Thyroid gland (tissue), 4 donors: Measurements from ENCODE around the gene RPS26. TPM values are rescaled to one million over a fixed set of nuclear protein-coding genes. Genes with fewer than 3 reads are reported as not detected.

Experiments used
- DNase-seq, 2 donors: peaks; one replicate each; pipeline ENCODE4 v3.0.0-alpha.2; 2019
- H3K27ac ChIP-seq, 3 donors: fragments of 200-600 bp; sonication (generic); 1 replicate in 2 of 3; 2 replicates in 1 of 3; pipeline ENCODE4 v1.5.1; 2016 to 2019; ENCODE audit warnings: mild to moderate bottlenecking in 1 of 3, moderate library complexity in 1 of 3
- H3K27me3 ChIP-seq: fragments of 200-600 bp; sonication (generic); one replicate; pipeline ENCODE4 v1.5.1; 2019
- H3K36me3 ChIP-seq, 2 donors: fragments of 200-600 bp; sonication (generic); one replicate each; pipeline ENCODE4 v1.5.1; 2016 to 2019
- H3K4me1 ChIP-seq, 2 donors: fragments of 200-600 bp; sonication (generic); one replicate each; pipeline ENCODE4 v1.5.1; 2017 to 2019
- H3K4me3 ChIP-seq, 3 donors: fragments of 200-600 bp; sonication (generic); replicated peaks in 1 of 3; 1 replicate in 2 of 3; 2 replicates in 1 of 3; pipeline ENCODE4 v1.5.1; 2016; ENCODE audit warnings: mild to moderate bottlenecking in 1 of 3
- H3K9me3 ChIP-seq: fragments of 200-600 bp; sonication (generic); one replicate; pipeline ENCODE4 v1.5.1; 2017
- POLR2A ChIP-seq, 2 donors: fragments of 450-650 bp; IDR thresholded peaks; one replicate each; pipeline ENCODE4 v1.6.1; 2017; ENCODE audit warnings: antibody characterized with exemption in 2 of 2, mild to moderate bottlenecking in 2 of 2, moderate library complexity in 1 of 2
- WGBS, 2 donors: methylation state at CpG; one replicate each; pipeline ENCODE4 v1.1.5; 2017; 5-methylcytosine and 5-hydroxymethylcytosine counted together
- intact Hi-C: fragments of 100-400 bp; cut with DNase I; formaldehyde crosslinking; loops from one replicate; pipeline ENCODE4 v1.15.1; 2023
- total RNA-seq, 4 donors: library from RNA; depleted of rRNA; stranded (reverse); fragments of >200 nt; gene quantifications; one replicate each; pipeline ENCODE4 v1.2.3, GENCODE V29; 2016
- TF ChIP-seq, protein P1 (sequence below), 6 experiments: fragments of 200-600 bp in 3 of 6; fragments of 450-650 bp in 3 of 6; sonication (generic) in 3 of 6; IDR thresholded peaks; one replicate each; pipeline ENCODE4 v1.5.1; 2016 to 2019; ENCODE audit warnings: antibody characterized with exemption in 6 of 6, mild to moderate bottlenecking in 2 of 6, inconsistent platforms in 1 of 6, moderate library complexity in 1 of 6

Gene RPS26
- total RNA-seq, 4 donors from 2014 or later, result 81.4 to 1,193 (median 632) TPM

GRCh38 chr12:56082382-56082781 is 40.7 kb downstream of the RPS26 start:
- TF ChIP-seq, protein P1, sequence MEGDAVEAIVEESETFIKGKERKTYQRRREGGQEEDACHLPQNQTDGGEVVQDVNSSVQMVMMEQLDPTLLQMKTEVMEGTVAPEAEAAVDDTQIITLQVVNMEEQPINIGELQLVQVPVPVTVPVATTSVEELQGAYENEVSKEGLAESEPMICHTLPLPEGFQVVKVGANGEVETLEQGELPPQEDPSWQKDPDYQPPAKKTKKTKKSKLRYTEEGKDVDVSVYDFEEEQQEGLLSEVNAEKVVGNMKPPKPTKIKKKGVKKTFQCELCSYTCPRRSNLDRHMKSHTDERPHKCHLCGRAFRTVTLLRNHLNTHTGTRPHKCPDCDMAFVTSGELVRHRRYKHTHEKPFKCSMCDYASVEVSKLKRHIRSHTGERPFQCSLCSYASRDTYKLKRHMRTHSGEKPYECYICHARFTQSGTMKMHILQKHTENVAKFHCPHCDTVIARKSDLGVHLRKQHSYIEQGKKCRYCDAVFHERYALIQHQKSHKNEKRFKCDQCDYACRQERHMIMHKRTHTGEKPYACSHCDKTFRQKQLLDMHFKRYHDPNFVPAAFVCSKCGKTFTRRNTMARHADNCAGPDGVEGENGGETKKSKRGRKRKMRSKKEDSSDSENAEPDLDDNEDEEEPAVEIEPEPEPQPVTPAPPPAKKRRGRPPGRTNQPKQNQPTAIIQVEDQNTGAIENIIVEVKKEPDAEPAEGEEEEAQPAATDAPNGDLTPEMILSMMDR (IDR thresholded peaks at IDR 0.05), result no peak
- no peak for TF ChIP-seq POLR2A (IDR thresholded peaks at IDR 0.05)
- no peak for DNase-seq
- Histone ChIP-seq H3K4me1 (peaks cover 8 to 26% of the 10 kb centered on the region in 2 donors), H3K27ac (no peak overlapping the region), H3K4me3 (no peak overlapping the region), H3K36me3 (no peaks in the 10 kb centered on the region), H3K27me3 (no peaks in the 10 kb centered on the region), H3K9me3 (no peaks in the 10 kb centered on the region)
- 95 to 97% methylated on average over 2 of the region's 2 CpGs for WGBS, 2 donors
- intact Hi-C loops, result no loop called here

GRCh38 chr12:56082967-56083366 is 41.2 kb downstream of the RPS26 start:
- intact Hi-C loops, result no loop called here
- 70 to 76% methylated on average over 2 to 3 of the region's 3 CpGs for WGBS, 2 donors
- no peak overlapping the region for H3K4me3 ChIP-seq
- H3K4me1 ChIP-seq, result peaks cover 8 to 30% of the 10 kb centered on the region in 2 donors
- H3K36me3 ChIP-seq, result no peaks in the 10 kb centered on the region
- no peak for TF ChIP-seq POLR2A (IDR thresholded peaks at IDR 0.05)
- TF ChIP-seq, protein P1 (IDR thresholded peaks at IDR 0.05), result no peak
- H3K27ac ChIP-seq, result no peak overlapping the region
- no peak for DNase-seq
- no peaks in the 10 kb centered on the region for H3K27me3 ChIP-seq
- H3K9me3 ChIP-seq, result no peaks in the 10 kb centered on the region

DNA sequence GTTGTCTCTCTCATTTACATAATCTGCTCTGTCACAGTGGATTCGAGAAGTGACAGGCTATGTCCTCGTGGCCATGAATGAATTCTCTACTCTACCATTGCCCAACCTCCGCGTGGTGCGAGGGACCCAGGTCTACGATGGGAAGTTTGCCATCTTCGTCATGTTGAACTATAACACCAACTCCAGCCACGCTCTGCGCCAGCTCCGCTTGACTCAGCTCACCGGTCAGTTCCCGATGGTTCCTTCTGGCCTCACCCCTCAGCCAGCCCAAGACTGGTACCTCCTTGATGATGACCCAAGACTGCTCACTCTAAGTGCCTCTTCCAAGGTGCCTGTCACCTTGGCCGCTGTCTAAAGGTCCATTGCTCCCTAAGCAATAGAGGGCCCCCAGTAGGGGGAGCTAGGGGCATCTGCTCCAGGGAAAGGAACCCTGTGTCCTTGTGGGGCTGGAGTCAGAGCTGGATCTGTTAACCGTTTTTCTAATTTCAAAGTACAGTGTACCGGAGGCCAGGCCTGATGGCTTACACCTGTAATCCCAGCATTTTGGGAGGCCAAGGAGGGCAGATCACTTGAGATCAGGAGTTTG is 43.3 kb downstream of the RPS26 start:
- Histone ChIP-seq H3K9me3 (no peaks in the 10 kb centered on the region), H3K4me1 (peaks cover 6 to 30% of the 10 kb centered on the region in 2 donors), H3K4me3 (no peak overlapping the region), H3K27ac (no peak overlapping the region), H3K36me3 (no peaks in the 10 kb centered on the region), H3K27me3 (no peaks in the 10 kb centered on the region)
- WGBS, 2 donors, result 89 to 95% methylated on average over 15 of the region's 15 CpGs
- no peak for DNase-seq
- TF ChIP-seq, protein P1 (IDR thresholded peaks at IDR 0.05), result peak in 1 of 6 experiments; percentile 8
- TF ChIP-seq POLR2A (IDR thresholded peaks at IDR 0.05), result no peak
- intact Hi-C loops, result no loop called here

DNA sequence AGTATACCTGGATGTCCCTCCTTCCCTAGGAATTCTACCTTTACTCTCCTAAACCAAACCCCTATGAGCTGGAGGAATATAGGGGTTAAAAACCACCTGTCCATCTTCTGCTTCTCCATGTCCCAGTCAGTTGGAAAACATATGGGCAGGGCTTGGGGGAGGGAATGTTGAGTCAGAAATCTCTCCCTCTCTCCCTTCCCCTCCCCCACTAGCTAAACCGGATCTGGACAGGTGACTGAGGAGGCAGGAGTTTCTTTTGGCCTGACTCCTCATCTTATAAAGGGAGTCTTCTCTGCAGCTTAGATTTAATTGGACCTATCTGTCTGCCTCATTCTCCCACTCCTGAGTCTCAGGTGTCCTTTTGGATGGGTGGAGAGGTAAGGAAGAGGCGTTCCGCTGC is 44.4 kb downstream of the RPS26 start:
- intact Hi-C loops, result no loop called here

GRCh38 chr12:56086608-56087007 is 44.9 kb downstream of the RPS26 start:
- Histone ChIP-seq H3K4me3 (no peak overlapping the region), H3K27me3 (no peaks in the 10 kb centered on the region), H3K36me3 (no peaks in the 10 kb centered on the region), H3K27ac (peak overlapping the region in 1 of 3 donors; percentile 24), H3K4me1 (peaks cover 6 to 18% of the 10 kb centered on the region in 2 donors), H3K9me3 (no peaks in the 10 kb centered on the region)
- TF ChIP-seq, protein P1 (IDR thresholded peaks at IDR 0.05), result no peak
- TF ChIP-seq POLR2A (IDR thresholded peaks at IDR 0.05), result no peak
- intact Hi-C loops, result no loop called here
- DNase-seq, result no peak
- 86 to 89% methylated on average over 6 of the region's 6 CpGs for WGBS, 2 donors

More for the DNA sequence above, 44.4 kb downstream of the RPS26 start:
- Histone ChIP-seq H3K4me1 (peaks cover 6 to 22% of the 10 kb centered on the region in 2 donors), H3K27me3 (no peaks in the 10 kb centered on the region), H3K4me3 (no peak overlapping the region), H3K9me3 (no peaks in the 10 kb centered on the region), H3K36me3 (no peaks in the 10 kb centered on the region), H3K27ac (no peak overlapping the region)
- WGBS, 2 donors, result 65 to 85% methylated on average over 3 of the region's 3 CpGs
- TF ChIP-seq, protein P1 (IDR thresholded peaks at IDR 0.05), result no peak
- peak; percentile 37 to 57 for DNase-seq
